Right lobe of liver (tissue), 6 donors: ENCODE measurements around the gene SLCO2A1. TPM values are rescaled to one million over a fixed set of nuclear protein-coding genes. Genes with fewer than 3 reads are reported as not detected.

Experiments used
- ATAC-seq, 4 donors: fragments of 200-7000 bp; cut with Tn5 transposase; one replicate each; pipeline ENCODE4 v1.9.1; 2020; ENCODE audit warnings: mild to moderate bottlenecking in 4 of 4, moderate library complexity in 4 of 4
- DNase-seq, 3 donors: peaks; one replicate each; pipeline ENCODE4 v3.0.0-alpha.2; 2020
- H3K27ac ChIP-seq, 3 donors: fragments of 200-600 bp; one replicate each; pipeline ENCODE4 v1.8.0; 2022
- H3K27me3 ChIP-seq, 2 donors: fragments of 200-600 bp; one replicate each; pipeline ENCODE4 v1.8.0; 2022
- H3K36me3 ChIP-seq, 4 donors: fragments of 200-600 bp; sonication (generic) in 1 of 4; one replicate each; pipeline versions ENCODE4 v1.5.1 to v1.8.0; 2017 to 2022; ENCODE audit warnings: control low read depth in 1 of 4
- H3K4me1 ChIP-seq, 4 donors: fragments of 200-600 bp; sonication (generic) in 1 of 4; one replicate each; pipeline versions ENCODE4 v1.5.1 to v1.8.0; 2017 to 2022; ENCODE audit warnings: control low read depth in 1 of 4
- H3K4me3 ChIP-seq, 3 donors: fragments of 200-600 bp; one replicate each; pipeline ENCODE4 v1.8.0; 2022
- H3K9me3 ChIP-seq, 4 donors: fragments of 200-600 bp; sonication (generic) in 1 of 4; one replicate each; pipeline versions ENCODE4 v1.5.1 to v1.8.0; 2017 to 2022; ENCODE audit warnings: control low read depth in 1 of 4
- CTCF ChIP-seq, 4 donors: fragments of 200-600 bp in 3 of 4; fragments of 450-650 bp in 1 of 4; IDR thresholded peaks; one replicate each; pipeline versions ENCODE4 v1.5.1 to v1.8.0; 2016 to 2022; ENCODE audit warnings: antibody characterized with exemption in 4 of 4, mild to moderate bottlenecking in 2 of 4
- POLR2A ChIP-seq: fragments of 450-650 bp; IDR thresholded peaks from one replicate; pipeline ENCODE4 v1.6.1; 2017; ENCODE audit warnings: antibody characterized with exemption, mild to moderate bottlenecking
- WGBS: methylation state at CpG from one replicate; pipeline ENCODE4 v1.1.6; 2018; ENCODE audit warnings: low coverage, low lambda C conversion rate; ENCODE audit not compliant: insufficient coverage; ENCODE audit errors: missing lambda C conversion rate; 5-methylcytosine and 5-hydroxymethylcytosine counted together
- intact Hi-C, 2 donors: fragments of 100-400 bp; cut with DNase I; formaldehyde crosslinking; loops; one replicate each; pipeline versions ENCODE4 v1.11.2 to v1.14.1; 2022
- total RNA-seq, 6 experiments: library from RNA; depleted of rRNA in 2 of 6; stranded (reverse); fragments of >200 nt in 2 of 6; fragmentation: NEBNext Ultra II Directional in 3 of 6; extraction: Animal tissue kit (Norgen Biotek cat#: 25700) in 3 of 6; gene quantifications; one replicate each; pipeline versions ENCODE4 v1.1.0 to v1.2.4, GENCODE V29; 2016 to 2023
- donor health status: DM: no; HTN: yes; CAD: no.
- donor health status: DM: no; HTN: no; CAD: no.
- donor health status: DM: no; HTN: no; CAD: no.
- donor health status: DM: no; HTN: yes; CAD: no.
- donor health status: DM: no; HTN: yes; CAD: no.

The SLCO2A1 gene
- total RNA-seq, 6 experiments from 2014 or later, result 0.71 to 4.4 (median 1.5) TPM

GRCh38 chr3:133970916-133971315 lies 58.8 kb downstream of the SLCO2A1 start:
- Histone ChIP-seq H3K27me3 (no peaks in the 10 kb centered on the region), H3K4me1 (no peaks in the 10 kb centered on the region), H3K4me3 (no peak overlapping the region), H3K36me3 (no peaks in the 10 kb centered on the region), H3K27ac (no peak overlapping the region), H3K9me3 (no peaks in the 10 kb centered on the region)
- ATAC-seq, result no peak
- WGBS, result 44% methylated on average over 2 of the region's 6 CpGs
- intact Hi-C loops, result no loop called here
- no peak for DNase-seq
- TF ChIP-seq CTCF (IDR thresholded peaks at IDR 0.05), result no peak
- TF ChIP-seq POLR2A, result no peak

GRCh38 chr3:133970339-133970738 lies 59.4 kb downstream of the SLCO2A1 start:
- H3K9me3 ChIP-seq, result no peaks in the 10 kb centered on the region
- H3K27me3 ChIP-seq, result no peaks in the 10 kb centered on the region
- no peak overlapping the region for H3K27ac ChIP-seq
- no peak overlapping the region for H3K4me3 ChIP-seq
- no peaks in the 10 kb centered on the region for H3K4me1 ChIP-seq
- H3K36me3 ChIP-seq, result no peaks in the 10 kb centered on the region
- DNase-seq (no peak), ATAC-seq (no peak)
- TF ChIP-seq CTCF (IDR thresholded peaks at IDR 0.05) (no peak), POLR2A (no peak)
- 74% methylated on average over 5 of the region's 5 CpGs for WGBS
- intact Hi-C loops, result no loop called here

- Histone ChIP-seq H3K27ac (no peak overlapping the region), H3K4me1 (no peaks in the 10 kb centered on the region), H3K4me3 (no peak overlapping the region), H3K36me3 (no peaks in the 10 kb centered on the region), H3K27me3 (no peaks in the 10 kb centered on the region), H3K9me3 (no peaks in the 10 kb centered on the region)
- TF ChIP-seq POLR2A (no peak), CTCF (IDR thresholded peaks at IDR 0.05) (no peak)
- DNase-seq (no peak), ATAC-seq (no peak)
- WGBS, result 50% methylated on average over 13 of the region's 15 CpGs
- intact Hi-C loops, result no loop called here
Measured at GRCh38 chr3:133967992-133968892, 61.5 kb downstream of the SLCO2A1 start.

- DNase-seq (no peak), ATAC-seq (no peak)
- H3K27ac ChIP-seq, result no peak overlapping the region
- H3K27me3 ChIP-seq, result no peaks in the 10 kb centered on the region
- no peak overlapping the region for H3K4me3 ChIP-seq
- H3K4me1 ChIP-seq, result no peaks in the 10 kb centered on the region
- 80% methylated on average over 1 of the region's 4 CpGs for WGBS
- H3K9me3 ChIP-seq, result no peaks in the 10 kb centered on the region
- intact Hi-C loops, result no loop called here
- TF ChIP-seq CTCF (IDR thresholded peaks at IDR 0.05) (no peak), POLR2A (no peak)
- H3K36me3 ChIP-seq, result no peaks in the 10 kb centered on the region
Measured at GRCh38 chr3:133966954-133967353, 62.8 kb downstream of the SLCO2A1 start.
